ENCODE data around the gene FGD4.

FGD4 gene

DNA sequence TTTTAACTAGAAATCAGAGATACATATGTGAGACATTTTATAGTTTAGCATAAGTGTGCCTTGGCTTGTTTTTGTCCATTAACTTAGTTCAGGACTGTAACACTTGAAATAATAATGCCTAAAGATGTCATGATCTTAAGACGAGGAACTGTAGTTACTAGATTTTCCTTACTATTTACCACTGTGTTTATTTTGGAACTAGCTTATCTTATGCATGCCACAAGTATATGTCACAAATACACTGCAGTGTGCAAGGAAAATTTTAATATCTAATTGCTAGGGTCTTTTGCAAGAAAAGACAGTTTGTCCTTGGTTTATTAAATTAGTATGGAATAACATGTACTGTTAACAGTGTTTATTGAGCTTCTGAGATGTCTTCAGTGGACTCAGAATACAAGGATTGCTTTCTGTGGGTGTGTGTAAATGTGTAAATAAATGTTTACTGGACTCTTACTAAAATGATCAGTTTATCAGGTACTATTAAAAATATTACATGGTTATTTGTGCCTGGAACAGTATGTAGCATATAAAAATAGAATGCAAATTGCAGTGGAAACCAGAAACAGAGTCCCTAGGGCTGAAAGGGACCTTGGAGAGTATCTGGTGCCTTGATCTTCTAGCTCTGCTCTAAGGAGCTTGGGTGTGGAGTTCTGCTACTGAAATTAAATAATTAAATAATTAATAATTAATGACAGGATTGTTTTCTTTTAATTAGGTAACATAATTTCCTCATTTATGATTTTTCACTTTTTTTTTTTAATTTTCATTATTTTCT, 58.1 kb downstream of the FGD4 start:
- no peak for DNase-seq (ENCODE audit: low spot score)

DNA sequence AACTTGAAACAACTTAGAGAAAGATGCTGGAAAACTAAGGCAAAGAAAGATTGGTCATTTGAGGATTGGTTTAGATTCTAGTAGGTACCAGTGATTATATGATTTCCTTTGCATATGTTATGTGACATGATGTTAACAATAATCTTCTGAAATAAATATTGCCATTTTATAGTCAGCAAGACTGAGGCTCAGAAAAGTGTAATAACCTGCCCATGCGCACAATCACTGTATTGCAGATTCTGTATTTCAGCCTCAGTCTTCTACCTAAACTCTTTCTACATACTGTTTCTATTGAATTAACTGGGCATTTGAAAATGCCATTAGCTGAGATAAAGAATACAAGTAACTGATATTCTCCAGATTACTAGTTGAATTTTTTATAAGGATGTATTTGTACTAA, 61.3 kb downstream of the FGD4 start:
- no peak for DNase-seq (ENCODE audit: low spot score)

DNA sequence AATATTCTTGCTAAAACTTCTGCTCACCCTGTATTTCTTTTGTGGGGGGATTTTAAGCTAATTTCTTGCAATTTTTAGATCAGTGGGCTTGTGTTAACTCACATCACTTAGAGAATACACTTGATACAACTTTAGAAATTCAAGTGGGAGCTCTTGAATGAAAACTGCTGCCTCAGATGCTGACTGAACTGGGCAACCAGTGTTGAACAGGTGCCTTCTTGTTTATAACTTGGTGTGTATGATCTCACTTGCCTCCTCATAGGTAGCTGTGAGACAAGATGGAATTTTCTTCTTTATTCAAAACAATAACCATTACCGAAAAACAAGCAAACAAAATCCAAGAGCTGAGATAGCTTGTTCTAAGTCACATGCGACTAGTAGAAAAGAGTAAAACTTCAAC, 63.5 kb downstream of the FGD4 start:
- DNase-seq (ENCODE audit: low spot score) = no peak

DNA sequence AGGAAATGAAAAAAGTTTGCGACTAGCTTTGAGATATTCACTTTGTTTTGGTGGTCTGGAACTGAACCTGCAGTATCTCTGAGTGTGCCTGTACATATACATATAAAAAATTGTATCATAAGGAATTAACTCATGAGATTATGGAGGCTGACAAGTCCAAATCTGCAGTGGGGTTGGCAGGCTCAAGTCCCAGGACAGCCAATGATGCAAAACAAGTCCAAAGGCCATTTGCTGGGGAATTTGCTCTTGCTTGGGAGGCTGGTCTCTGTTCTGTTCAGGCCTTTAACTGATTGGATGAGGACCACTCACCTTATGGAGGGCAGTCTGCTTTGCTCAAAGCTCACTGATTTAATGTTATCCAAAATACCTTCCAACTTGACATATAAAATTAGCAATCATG, 66.8 kb downstream of the FGD4 start:
- no peak for DNase-seq (ENCODE audit: low spot score)

DNA sequence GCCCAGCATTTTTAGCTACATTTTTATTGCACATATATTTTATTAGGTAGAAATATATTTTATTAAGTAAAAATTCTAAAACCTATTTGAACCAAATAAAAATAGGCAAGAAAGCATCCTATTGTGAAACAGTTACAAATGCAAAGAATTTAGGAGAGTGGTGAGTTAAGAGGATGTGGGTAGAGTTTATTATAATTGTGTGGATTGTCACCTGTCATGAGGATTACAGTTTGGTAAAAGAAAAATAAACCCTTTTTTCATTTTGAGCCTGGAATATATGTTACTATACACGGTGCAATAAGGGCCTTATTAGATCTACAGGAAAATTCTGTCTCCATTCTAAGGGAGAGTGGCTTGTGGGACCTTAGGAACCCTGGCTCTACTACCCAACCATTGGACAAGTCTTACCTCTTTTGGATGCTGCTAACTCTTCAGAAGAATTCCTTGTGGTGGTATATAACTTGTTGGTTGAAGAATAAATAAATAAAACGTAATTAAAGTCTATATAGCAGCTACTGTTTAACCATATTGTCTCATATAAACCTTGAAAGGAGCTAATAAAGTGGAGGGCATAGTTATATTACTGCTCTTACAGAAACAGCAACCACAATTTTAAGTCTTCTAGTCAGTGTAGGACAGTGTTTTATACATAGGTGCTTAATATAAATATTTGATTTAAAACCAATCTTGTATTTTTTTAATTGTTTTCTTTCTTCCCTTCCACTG, 67.8 kb downstream of the FGD4 start:
- no peak for DNase-seq (ENCODE audit: low spot score)

GRCh38 chr12:32467959-32468863, 68.9 kb downstream of the FGD4 start:
- no peak for DNase-seq (ENCODE audit: low spot score)

DNA sequence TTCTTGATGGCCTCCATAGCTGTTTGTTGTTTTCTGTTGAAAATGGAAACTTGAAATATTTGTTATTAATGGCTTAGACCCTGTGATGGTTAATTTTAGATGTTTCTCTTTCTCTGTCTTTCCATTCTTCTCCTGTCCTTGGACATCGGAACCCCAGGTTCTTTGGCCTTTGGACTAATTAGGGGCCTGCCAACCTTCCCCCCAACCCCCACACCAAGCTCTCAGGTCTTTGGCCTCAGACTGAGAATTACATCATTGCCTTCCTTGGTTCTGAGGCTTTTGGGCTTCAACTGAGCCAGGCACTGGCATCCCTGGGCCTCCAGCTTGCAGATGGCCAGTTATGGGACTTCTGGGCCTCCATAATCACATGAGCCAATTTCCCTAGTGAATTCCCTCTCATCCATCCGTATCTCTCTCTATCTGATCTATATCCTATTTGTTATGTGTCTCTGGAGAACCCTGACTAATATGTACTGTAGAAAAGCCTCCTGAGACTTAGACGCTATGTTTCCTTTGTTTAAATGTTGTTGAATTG, 71.6 kb downstream of the FGD4 start:
- no peak for DNase-seq (ENCODE audit: low spot score)

DNA sequence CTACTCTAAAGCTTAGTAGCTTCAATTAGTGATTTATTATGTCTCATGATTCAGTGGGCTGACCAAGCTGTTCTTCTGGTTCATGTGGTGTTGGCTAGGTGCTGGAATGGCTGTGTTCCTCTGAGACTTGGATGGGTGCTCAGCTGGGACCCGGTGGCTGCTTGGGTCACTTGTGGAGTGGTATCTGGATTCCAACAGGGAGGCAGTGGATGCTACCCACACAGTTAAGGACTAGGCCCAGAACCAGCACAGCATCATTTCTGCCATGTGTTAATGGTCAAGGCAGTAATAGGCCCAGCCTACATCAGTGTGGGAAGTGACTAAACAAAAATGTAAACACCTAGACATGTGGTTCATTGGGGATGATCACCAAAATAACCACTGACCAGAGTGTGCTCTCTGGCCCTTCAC, 72.2 kb downstream of the FGD4 start:
- no peak for DNase-seq (ENCODE audit: low spot score)

DNA sequence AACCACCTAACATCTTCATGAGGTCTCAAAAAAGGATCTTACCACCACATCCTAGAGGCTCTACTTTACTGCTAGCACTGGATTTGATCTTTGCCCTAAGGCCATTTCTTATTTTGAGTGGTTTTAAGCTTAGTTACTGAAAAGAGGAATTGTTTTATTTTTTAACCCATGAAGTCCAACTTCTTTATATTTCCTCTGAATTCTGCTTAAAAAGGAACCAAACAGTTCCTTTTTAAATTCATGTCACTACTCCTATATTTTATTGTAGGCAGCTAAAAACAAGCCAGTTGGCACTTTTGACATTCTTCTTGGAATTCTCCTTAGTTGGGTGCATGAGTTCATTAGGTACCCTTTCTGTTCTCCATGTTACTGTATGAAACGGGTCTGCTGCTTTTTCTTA, 76.4 kb downstream of the FGD4 start:
- DNase-seq (ENCODE audit: low spot score) = no peak

- no peak for DNase-seq (ENCODE audit: low spot score)
Observed at GRCh38 chr12:32476446-32476845, 77.1 kb downstream of the FGD4 start.

- no peak for DNase-seq (ENCODE audit: low spot score)
Observed at GRCh38 chr12:32477714-32478113, 78.4 kb downstream of the FGD4 start.

- no peak for DNase-seq (ENCODE audit: low spot score)
Observed at GRCh38 chr12:32478166-32478565, 78.8 kb downstream of the FGD4 start.

GRCh38 chr12:32478858-32479725, 79.7 kb downstream of the FGD4 start:
- DNase-seq (ENCODE audit: low spot score) = no peak

DNA sequence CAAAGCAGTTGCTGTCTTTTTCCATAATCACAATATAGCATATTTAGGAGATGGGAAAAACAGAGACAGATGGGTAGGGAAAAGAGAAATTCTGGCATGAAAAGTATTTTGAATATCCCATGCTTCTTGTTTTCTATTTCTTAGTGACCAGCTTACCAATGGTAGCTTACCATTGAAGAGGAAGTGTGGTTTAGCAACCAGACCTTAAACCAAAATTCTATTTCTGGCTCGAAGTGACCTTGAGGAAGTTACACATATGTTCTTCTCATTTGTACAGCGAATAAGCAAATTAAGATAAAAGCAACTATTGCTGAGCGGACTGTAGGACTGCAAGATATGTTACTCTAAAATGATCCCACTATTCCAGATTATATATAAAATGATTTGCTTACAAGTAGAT, 82.9 kb downstream of the FGD4 start:
- no peak for DNase-seq (ENCODE audit: low spot score)

- DNase-seq (ENCODE audit: low spot score) = no peak
Observed at GRCh38 chr12:32483499-32483898, 84.1 kb downstream of the FGD4 start.

- DNase-seq (ENCODE audit: low spot score) = no peak
Observed at GRCh38 chr12:32483993-32484392, 84.6 kb downstream of the FGD4 start.

- DNase-seq (ENCODE audit: low spot score) = no peak
Observed at GRCh38 chr12:32486158-32486557, 86.8 kb downstream of the FGD4 start.

DNA sequence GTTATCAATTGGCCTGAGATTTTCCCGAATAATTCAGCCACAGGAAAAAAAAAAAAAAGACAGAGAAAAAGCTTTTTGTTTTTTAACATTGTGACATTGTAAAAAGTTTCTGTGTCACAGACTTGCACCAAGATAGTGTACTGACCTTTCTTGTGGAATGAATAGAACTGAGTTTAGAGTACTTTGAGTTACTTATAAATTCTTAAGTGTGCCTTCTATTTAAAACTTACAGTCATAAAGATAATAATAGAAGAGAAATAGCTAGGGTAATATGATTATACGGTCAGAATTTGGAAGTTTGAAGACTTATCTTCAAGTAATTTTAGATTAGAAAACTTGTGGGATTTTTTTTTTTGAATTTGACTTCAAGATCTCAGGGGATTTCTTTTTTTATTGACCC, 88.8 kb downstream of the FGD4 start:
- DNase-seq (ENCODE audit: low spot score) = no peak

DNA sequence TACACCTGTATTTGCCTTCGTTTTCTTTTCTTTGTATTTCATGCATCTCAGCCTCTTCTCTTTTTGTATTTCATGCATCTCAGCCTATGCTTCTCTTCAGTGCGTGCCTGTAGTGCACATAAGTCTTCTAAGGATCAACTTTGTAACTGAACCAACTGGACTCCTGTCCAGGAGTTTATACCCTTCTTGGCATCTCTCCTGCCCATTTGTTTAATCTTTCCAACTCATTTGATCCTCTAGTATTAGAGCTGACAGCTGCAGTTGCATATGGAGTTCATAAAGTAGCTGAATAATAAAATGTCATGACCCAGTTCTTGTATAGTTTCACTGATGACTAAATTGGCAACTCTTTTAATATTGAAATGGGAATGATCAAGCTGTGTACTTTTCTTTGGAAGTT, 89.7 kb downstream of the FGD4 start:
- no peak for DNase-seq (ENCODE audit: low spot score)

DNA sequence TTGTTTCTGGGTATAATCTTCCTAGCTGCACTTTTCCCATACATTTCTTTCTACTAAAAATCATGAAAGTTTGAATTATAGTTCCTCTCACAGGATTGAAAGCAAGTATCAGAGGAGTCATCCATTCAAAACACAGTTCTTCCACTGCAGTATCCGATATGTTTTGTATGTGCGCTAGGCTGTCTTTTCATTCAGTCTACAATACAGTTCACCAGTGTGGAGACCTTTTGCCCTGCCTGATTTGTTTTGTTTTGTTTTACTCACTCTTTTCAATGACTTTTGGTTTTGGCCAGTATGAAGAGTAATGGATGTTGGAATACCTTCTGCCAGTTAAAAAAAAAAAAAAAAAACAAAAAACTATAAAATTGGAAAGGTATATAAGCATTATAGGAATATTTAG, 91.4 kb downstream of the FGD4 start:
- DNase-seq (ENCODE audit: low spot score) = no peak

GRCh38 chr12:32493282-32493681, 93.9 kb downstream of the FGD4 start:
- DNase-seq (ENCODE audit: low spot score) = no peak

Measured in HuH-7 (cell line).